HG03064 (cell line): Measurements from ENCODE around the gene FUT4.
"Not testable (repeated sequence)": the region's sequence is repeated elsewhere in the genome, so short reads cannot be mapped to it uniquely, and the experiment has no call there.

Experiments
- ATAC-seq: cut with Tn5 transposase; IDR thresholded peaks from one replicate; pipeline ENCODE4 v1.9.1; 2021; ENCODE audit warnings: low read depth; ENCODE audit not compliant: unreplicated experiment

The FUT4 gene

GRCh38 chr11:94532211-94532610 lies 11.5 kb upstream of the FUT4 start:
- ATAC-seq = no peak

GRCh38 chr11:94533206-94533605 lies 10.5 kb upstream of the FUT4 start:
- ATAC-seq = no peak

GRCh38 chr11:94533696-94534630 lies 9.8 kb upstream of the FUT4 start:
- no peak for ATAC-seq

GRCh38 chr11:94536386-94536785 lies 7.3 kb upstream of the FUT4 start:
- no peak for ATAC-seq

GRCh38 chr11:94537031-94537600 lies 6.6 kb upstream of the FUT4 start:
- no peak for ATAC-seq

GRCh38 chr11:94539420-94539819 lies 4.3 kb upstream of the FUT4 start:
- no peak for ATAC-seq

GRCh38 chr11:94544646-94545263 lies 1.0 kb downstream of the FUT4 start:
- ATAC-seq = peak; percentile 2

GRCh38 chr11:94545264-94546161 lies 1.8 kb downstream of the FUT4 start:
- no peak for ATAC-seq

- no peak for ATAC-seq
These were observed 2.4 kb downstream of the FUT4 start for GRCh38 chr11:94546162-94546470.

- ATAC-seq = no peak
These were observed 3.2 kb downstream of the FUT4 start for GRCh38 chr11:94546886-94547285.

- ATAC-seq = no peak
These were observed 5.4 kb downstream of the FUT4 start for GRCh38 chr11:94549146-94549545.

GRCh38 chr11:94550513-94550912 lies 6.8 kb downstream of the FUT4 start:
- ATAC-seq = no peak

GRCh38 chr11:94553938-94554337 lies 10.2 kb downstream of the FUT4 start:
- ATAC-seq = no peak

- ATAC-seq = not testable (repeated sequence)
These were observed 12.1 kb downstream of the FUT4 start for GRCh38 chr11:94555752-94556329.

GRCh38 chr11:94557421-94557820 lies 13.7 kb downstream of the FUT4 start:
- ATAC-seq = no peak

- ATAC-seq = no peak
These were observed 14.3 kb downstream of the FUT4 start for GRCh38 chr11:94557992-94558391.

- no peak for ATAC-seq
These were observed 14.7 kb downstream of the FUT4 start for GRCh38 chr11:94558468-94558867.

GRCh38 chr11:94558932-94559331 lies 15.2 kb downstream of the FUT4 start:
- ATAC-seq = no peak

- no peak for ATAC-seq
These were observed 15.6 kb downstream of the FUT4 start for GRCh38 chr11:94559361-94559760.

- no peak for ATAC-seq
These were observed 17.1 kb downstream of the FUT4 start for GRCh38 chr11:94560834-94561233.
